Glutamatergic neuron (in vitro differentiated cells): ENCODE measurements around the gene KTN1. TPM values are rescaled to one million over a fixed set of nuclear protein-coding genes. Genes with fewer than 3 reads are reported as not detected.

Experiments
- DNase-seq: peaks from one replicate; pipeline ENCODE4 v3.0.0; 2022
- H3K27ac Mint-ChIP-seq: one replicate; pipeline ENCODE4 v1.8.0; 2020; ENCODE audit warnings: mild to moderate bottlenecking, mixed read lengths, inconsistent platforms; ENCODE audit not compliant: unreplicated experiment
- H3K27me3 Mint-ChIP-seq: one replicate; pipeline ENCODE4 v1.8.0; 2020; ENCODE audit warnings: mild to moderate bottlenecking, moderate library complexity, mixed read lengths, inconsistent platforms; ENCODE audit not compliant: unreplicated experiment
- H3K36me3 Mint-ChIP-seq: one replicate; pipeline ENCODE4 v1.8.0; 2020; ENCODE audit warnings: mild to moderate bottlenecking, mixed read lengths, inconsistent platforms; ENCODE audit not compliant: unreplicated experiment
- H3K4me1 Mint-ChIP-seq: one replicate; pipeline ENCODE4 v1.8.0; 2020; ENCODE audit warnings: mild to moderate bottlenecking, low read depth, mixed read lengths, inconsistent platforms; ENCODE audit not compliant: unreplicated experiment
- H3K4me3 Mint-ChIP-seq: one replicate; pipeline ENCODE4 v1.8.0; 2020; ENCODE audit warnings: mild to moderate bottlenecking, mixed read lengths, inconsistent platforms; ENCODE audit not compliant: unreplicated experiment
- H3K9me3 Mint-ChIP-seq: one replicate; pipeline ENCODE4 v1.8.0; 2020; ENCODE audit warnings: mild to moderate bottlenecking, moderate library complexity, mixed read lengths, inconsistent platforms; ENCODE audit not compliant: unreplicated experiment
- CTCF ChIP-seq: fragments of 200-600 bp; sonication (generic); IDR thresholded peaks from one replicate; pipeline ENCODE4 v1.5.0; 2021; ENCODE audit not compliant: partially characterized antibody, unreplicated experiment
- total RNA-seq: library from RNA; stranded (reverse); fragmentation: NEBNext Ultra II Directional; extraction: Animal tissue kit (Norgen Biotek cat#: 25700); gene quantifications from one replicate; pipeline ENCODE4 v1.2.1, GENCODE V29; 2021; ENCODE audit not compliant: unreplicated experiment

The KTN1 gene
- total RNA-seq, 1 donor from 2014 or later: 108 TPM

GRCh38 chr14:55705651-55706364 lies 125.8 kb downstream of the KTN1 start:
- Mint-ChIP-seq H3K9me3 (peaks cover 1% of the 10 kb centered on the region), H3K4me3 (no peak overlapping the region), H3K36me3 (peaks cover 9% of the 10 kb centered on the region), H3K27ac (no peak overlapping the region), H3K4me1 (peaks cover 10% of the 10 kb centered on the region), H3K27me3 (no peaks in the 10 kb centered on the region)
- DNase-seq: no peak
- no peak for TF ChIP-seq CTCF

DNA sequence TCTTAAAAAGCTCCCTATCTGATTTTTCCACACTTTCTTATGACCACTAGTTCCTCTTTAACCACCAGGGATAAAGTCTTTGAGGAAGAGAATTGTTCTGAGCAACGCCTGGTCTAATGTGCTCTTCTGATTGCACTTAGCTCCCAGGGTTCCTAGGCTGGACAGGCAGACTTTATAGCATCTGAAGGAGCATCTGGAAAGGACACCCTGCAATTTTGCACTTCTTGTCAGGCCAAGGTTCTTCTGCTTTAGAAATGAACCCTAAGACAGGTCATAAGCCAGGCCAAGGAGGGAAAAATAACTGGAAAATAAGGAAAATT lies 126.3 kb downstream of the KTN1 start:
- Mint-ChIP-seq H3K27ac (no peak overlapping the region), H3K27me3 (no peaks in the 10 kb centered on the region), H3K36me3 (peaks cover 4% of the 10 kb centered on the region), H3K4me3 (no peak overlapping the region), H3K9me3 (peaks cover under 1% of the 10 kb centered on the region), H3K4me1 (peaks cover 10% of the 10 kb centered on the region)
- DNase-seq: no peak
- no peak for TF ChIP-seq CTCF

- no peak for TF ChIP-seq CTCF
- Mint-ChIP-seq H3K4me3 (no peak overlapping the region), H3K4me1 (peaks cover 8% of the 10 kb centered on the region), H3K36me3 (no peaks in the 10 kb centered on the region), H3K27ac (no peak overlapping the region), H3K9me3 (no peaks in the 10 kb centered on the region), H3K27me3 (no peaks in the 10 kb centered on the region)
- no peak for DNase-seq
These were observed 126.9 kb downstream of the KTN1 start for GRCh38 chr14:55706893-55707292.

- H3K9me3 Mint-ChIP-seq: no peaks in the 10 kb centered on the region
- no peak for DNase-seq
- H3K4me1 Mint-ChIP-seq: peaks cover 3% of the 10 kb centered on the region
- no peaks in the 10 kb centered on the region for H3K36me3 Mint-ChIP-seq
- no peak overlapping the region for H3K27ac Mint-ChIP-seq
- no peak overlapping the region for H3K4me3 Mint-ChIP-seq
- no peaks in the 10 kb centered on the region for H3K27me3 Mint-ChIP-seq
- TF ChIP-seq CTCF: peak; percentile 66
These were observed 127.4 kb downstream of the KTN1 start for GRCh38 chr14:55707365-55707804.

DNA sequence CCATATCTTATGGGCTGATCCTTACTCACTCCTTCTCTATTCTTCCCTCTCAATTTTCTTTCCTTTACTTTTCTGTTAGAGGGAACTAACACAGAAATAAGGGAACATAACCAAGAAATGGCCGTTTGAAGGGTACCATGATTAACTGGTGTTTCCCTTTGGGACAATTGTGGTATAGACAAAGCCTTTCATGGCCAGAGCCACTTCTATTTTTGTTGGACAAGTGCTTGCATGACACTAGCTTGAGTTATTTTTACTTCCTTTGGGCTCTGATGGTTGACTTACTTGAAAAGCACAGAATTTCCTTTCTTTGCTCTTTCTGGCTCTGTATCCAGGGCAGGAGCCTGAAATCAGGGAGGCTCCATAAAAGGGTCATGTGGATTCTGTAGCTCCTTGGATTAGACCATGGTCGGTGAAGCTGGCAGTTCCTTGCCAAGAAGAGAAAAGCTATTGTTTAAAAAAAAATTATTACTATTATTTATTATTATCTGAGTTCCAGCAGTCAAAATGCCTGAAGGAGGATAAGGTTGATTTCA lies 130.6 kb downstream of the KTN1 start:
- H3K4me3 Mint-ChIP-seq: no peak overlapping the region
- no peak overlapping the region for H3K27ac Mint-ChIP-seq
- peaks cover 2% of the 10 kb centered on the region for H3K4me1 Mint-ChIP-seq
- H3K27me3 Mint-ChIP-seq: no peaks in the 10 kb centered on the region
- no peak for TF ChIP-seq CTCF
- no peaks in the 10 kb centered on the region for H3K9me3 Mint-ChIP-seq
- DNase-seq: no peak
- no peaks in the 10 kb centered on the region for H3K36me3 Mint-ChIP-seq
